CD14-positive monocyte (primary cell): ENCODE results near the gene SPAG9. TPM values are rescaled to one million over a fixed set of nuclear protein-coding genes. Genes with fewer than 3 reads are reported as not detected.
A peak's percentile ranks its signal among the peaks of the same experiment; 100 is the strongest.

Experiments used
- DNase-seq, 3 donors: peaks; one replicate each; pipeline ENCODE4 v3.0.0-alpha.2; 2011 to 2022
- H2AFZ ChIP-seq: 2 replicates; pipeline ENCODE4 v1.6.0; 2012; ENCODE audit warnings: mild to moderate bottlenecking, low read depth, low read length, inconsistent platforms; ENCODE audit not compliant: insufficient read depth, poor library complexity, severe bottlenecking
- H3K27ac ChIP-seq, 2 donors: 1 replicate in 1 of 2; 2 replicates in 1 of 2; pipeline ENCODE4 v1.5.1; 2012 to 2013; ENCODE audit warnings: low read length in 2 of 2, control low read depth in 1 of 2, inconsistent platforms in 1 of 2, low read depth in 1 of 2, mild to moderate bottlenecking in 1 of 2
- H3K27me3 ChIP-seq, 2 donors: one replicate each; pipeline versions ENCODE4 v1.6.0 to v1.6.1; 2011 to 2013; ENCODE audit warnings: low read length in 2 of 2; ENCODE audit not compliant: control insufficient read depth in 2 of 2, insufficient read depth in 2 of 2
- H3K36me3 ChIP-seq, 2 donors: replicated peaks in 1 of 2; 1 replicate in 1 of 2; 2 replicates in 1 of 2; pipeline versions ENCODE4 v1.5.1 to v1.6.1; 2012 to 2013; ENCODE audit warnings: low read length in 2 of 2, control low read depth in 1 of 2, inconsistent platforms in 1 of 2, mild to moderate bottlenecking in 1 of 2; ENCODE audit not compliant: insufficient read depth in 2 of 2, control insufficient read depth in 1 of 2
- H3K4me1 ChIP-seq, 2 donors: 1 replicate in 1 of 2; 2 replicates in 1 of 2; pipeline versions ENCODE4 v1.5.1 to v1.6.1; 2012 to 2013; ENCODE audit warnings: low read length in 2 of 2, control low read depth in 1 of 2, inconsistent platforms in 1 of 2, mild to moderate bottlenecking in 1 of 2, moderate library complexity in 1 of 2; ENCODE audit not compliant: insufficient read depth in 2 of 2, control insufficient read depth in 1 of 2
- H3K4me2 ChIP-seq: replicated peaks from 2 replicates; pipeline ENCODE3; 2012; ENCODE audit warnings: low read length, moderate library complexity, mild to moderate bottlenecking; ENCODE audit not compliant: poor library complexity, severe bottlenecking; ENCODE audit errors: extremely low read depth
- H3K4me3 ChIP-seq, 3 experiments: fragments of 200-600 bp in 1 of 3; sonication (generic) in 1 of 3; replicated peaks in 1 of 3; 1 replicate in 2 of 3; 2 replicates in 1 of 3; pipeline ENCODE4 v1.5.1; 2011 to 2013; ENCODE audit warnings: low read length in 3 of 3, mild to moderate bottlenecking in 3 of 3, control low read depth in 2 of 3, low read depth in 2 of 3, inconsistent platforms in 1 of 3, moderate library complexity in 1 of 3
- H3K79me2 ChIP-seq: 2 replicates; pipeline ENCODE4 v1.6.0; 2012; ENCODE audit warnings: mild to moderate bottlenecking, control low read depth, inconsistent platforms, low read length, moderate library complexity; ENCODE audit not compliant: insufficient read depth
- H3K9ac ChIP-seq: 2 replicates; pipeline ENCODE4 v1.6.0; 2017; ENCODE audit warnings: low read length, mild to moderate bottlenecking; ENCODE audit not compliant: insufficient read depth, poor library complexity, severe bottlenecking
- H3K9me3 ChIP-seq, 2 donors: replicated peaks in 1 of 2; 1 replicate in 1 of 2; 2 replicates in 1 of 2; pipeline versions ENCODE4 v1.5.1 to v1.6.1; 2012 to 2013; ENCODE audit warnings: low read length in 2 of 2, control low read depth in 1 of 2; ENCODE audit not compliant: control insufficient read depth in 1 of 2, insufficient read depth in 1 of 2
- H4K20me1 ChIP-seq: 2 replicates; pipeline ENCODE4 v1.6.0; 2012; ENCODE audit warnings: mild to moderate bottlenecking, low read length, control low read depth, moderate library complexity; ENCODE audit not compliant: insufficient read depth
- H3K27ac Mint-ChIP-seq, 7 donors: one replicate each; pipeline ENCODE4 v1.8.0; 2020; ENCODE audit warnings: mild to moderate bottlenecking in 7 of 7, mixed read lengths in 7 of 7, moderate library complexity in 6 of 7, inconsistent platforms in 2 of 7
- H3K27me3 Mint-ChIP-seq, 3 donors: one replicate each; pipeline ENCODE4 v1.8.0; 2021 to 2022; ENCODE audit warnings: low read depth in 3 of 3, mild to moderate bottlenecking in 3 of 3, mixed read lengths in 3 of 3, moderate library complexity in 3 of 3, inconsistent platforms in 1 of 3
- H3K36me3 Mint-ChIP-seq, 2 donors: one replicate each; pipeline ENCODE4 v1.8.0; 2020; ENCODE audit warnings: mixed read lengths in 2 of 2, inconsistent platforms in 1 of 2, mild to moderate bottlenecking in 1 of 2
- H3K4me1 Mint-ChIP-seq: one replicate; pipeline ENCODE4 v1.8.0; 2020; ENCODE audit warnings: mild to moderate bottlenecking, mixed read lengths
- H3K4me3 Mint-ChIP-seq, 2 donors: one replicate each; pipeline ENCODE4 v1.8.0; 2020; ENCODE audit warnings: mild to moderate bottlenecking in 2 of 2, mixed read lengths in 2 of 2, moderate library complexity in 1 of 2
- H3K9me3 Mint-ChIP-seq, 7 donors: one replicate each; pipeline ENCODE4 v1.8.0; 2020 to 2022; ENCODE audit warnings: mixed read lengths in 7 of 7, mild to moderate bottlenecking in 6 of 7, moderate library complexity in 6 of 7, inconsistent platforms in 2 of 7
- WGBS: methylation state at CpG from one replicate; pipeline ENCODE4 v1.1.5; 2013; ENCODE audit warnings: missing lambda C conversion rate; ENCODE audit not compliant: insufficient coverage; 5-methylcytosine and 5-hydroxymethylcytosine counted together
- intact Hi-C, 2 donors: fragments of 100-400 bp; cut with micrococcal nuclease; formaldehyde crosslinking; loops; one replicate each; pipeline versions ENCODE4 v1.15.0 to v1.15.1; 2023
- polyA plus RNA-seq, 3 donors: library from polyadenylated mRNA; depleted of rRNA in 1 of 3; unstranded in 2 of 3; stranded (reverse) in 1 of 3; fragments of 300-500 nt in 2 of 3; fragments of >200 nt in 1 of 3; fragmentation: Illumina TruSeq in 2 of 3; gene quantifications; 1 replicate in 2 of 3; 2 replicates in 1 of 3; pipeline ENCODE4 v1.2.3, GENCODE V29; 2012 to 2021
- TF ChIP-seq, protein P1 (sequence below): fragments of 200-600 bp; IDR thresholded peaks from one replicate; pipeline ENCODE4 v1.8.0; 2022; ENCODE audit warnings: antibody characterized with exemption, mild to moderate bottlenecking

Gene SPAG9
- polyA plus RNA-seq, 3 donors: 4.9 to 33.1 (median 8.5) TPM

DNA sequence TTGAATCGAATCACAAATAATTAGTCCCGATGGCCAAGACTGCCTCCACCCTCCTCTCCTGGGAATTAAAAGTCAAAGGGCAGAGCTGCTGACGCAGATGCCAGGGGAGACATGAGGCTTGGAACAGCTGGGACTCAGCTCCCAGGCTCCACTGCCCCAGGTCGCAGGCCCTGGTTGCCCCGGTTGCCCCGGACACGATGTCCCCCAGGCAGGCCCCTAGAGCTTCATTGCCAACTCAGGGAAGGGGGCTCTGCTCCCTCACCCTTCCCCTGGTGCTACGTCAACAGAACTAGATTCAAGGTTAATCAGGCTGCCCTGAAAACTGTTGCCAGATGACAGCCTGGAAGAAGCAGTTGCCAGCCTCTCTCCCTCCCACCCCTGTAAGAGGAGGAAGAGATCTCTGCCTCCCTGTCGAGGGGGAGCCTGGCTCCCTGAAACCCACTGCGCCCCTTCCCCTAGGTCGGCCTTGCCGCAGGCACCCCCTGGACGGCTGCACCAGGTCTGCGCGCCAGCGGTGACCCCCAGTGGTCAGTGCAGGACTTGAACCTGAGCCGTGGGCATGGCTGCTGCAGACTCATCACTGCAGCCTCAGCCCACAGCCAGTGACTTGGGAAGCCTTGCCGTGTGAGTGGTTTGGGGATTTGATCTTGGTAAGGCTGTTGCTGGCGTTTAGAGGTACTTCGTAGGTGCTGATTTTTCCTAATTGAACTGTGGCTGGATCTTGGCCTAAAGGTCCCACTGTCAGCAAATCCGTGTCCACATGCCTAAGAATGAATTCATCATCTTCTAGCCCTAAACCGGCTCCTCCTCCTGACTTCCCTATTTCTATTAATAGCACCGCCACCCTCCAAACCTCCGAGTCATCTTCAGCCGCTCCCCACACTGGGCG, 170.4 kb downstream of the SPAG9 start:
- WGBS: 23% methylated on average over 20 of the region's 26 CpGs
- H3K4me2 ChIP-seq: peak overlapping the region; percentile 73
- H3K36me3 ChIP-seq: no peaks in the 10 kb centered on the region
- no peaks in the 10 kb centered on the region for H4K20me1 ChIP-seq
- no peaks in the 10 kb centered on the region for H3K9me3 ChIP-seq
- peak overlapping the region; percentile 88 for H2AFZ ChIP-seq
- H3K9ac ChIP-seq: peak overlapping the region; percentile 64
- H3K4me3 ChIP-seq: peak overlapping the region in 2 of 3 experiments; percentile 11 to 57
- DNase-seq: peak; percentile 85 to 92 (median 88)
- peaks cover 4 to 12% (median 6%) of the 10 kb centered on the region in 3 donors for H3K27me3 Mint-ChIP-seq
- peak overlapping the region; percentile 92 to 95 for H3K27ac ChIP-seq
- no peaks in the 10 kb centered on the region for H3K9me3 Mint-ChIP-seq
- peak overlapping the region; percentile 93 to 98 (median 96) for H3K27ac Mint-ChIP-seq
- peaks cover 57% of the 10 kb centered on the region for H3K4me1 Mint-ChIP-seq
- peaks cover 0 to 1% of the 10 kb centered on the region in 2 donors for H3K36me3 Mint-ChIP-seq
- peaks cover 49 to 59% of the 10 kb centered on the region in 2 donors for H3K4me1 ChIP-seq
- H3K4me3 Mint-ChIP-seq: peak overlapping the region; percentile 63 to 80
- no peaks in the 10 kb centered on the region for H3K79me2 ChIP-seq
- TF ChIP-seq, protein P1, sequence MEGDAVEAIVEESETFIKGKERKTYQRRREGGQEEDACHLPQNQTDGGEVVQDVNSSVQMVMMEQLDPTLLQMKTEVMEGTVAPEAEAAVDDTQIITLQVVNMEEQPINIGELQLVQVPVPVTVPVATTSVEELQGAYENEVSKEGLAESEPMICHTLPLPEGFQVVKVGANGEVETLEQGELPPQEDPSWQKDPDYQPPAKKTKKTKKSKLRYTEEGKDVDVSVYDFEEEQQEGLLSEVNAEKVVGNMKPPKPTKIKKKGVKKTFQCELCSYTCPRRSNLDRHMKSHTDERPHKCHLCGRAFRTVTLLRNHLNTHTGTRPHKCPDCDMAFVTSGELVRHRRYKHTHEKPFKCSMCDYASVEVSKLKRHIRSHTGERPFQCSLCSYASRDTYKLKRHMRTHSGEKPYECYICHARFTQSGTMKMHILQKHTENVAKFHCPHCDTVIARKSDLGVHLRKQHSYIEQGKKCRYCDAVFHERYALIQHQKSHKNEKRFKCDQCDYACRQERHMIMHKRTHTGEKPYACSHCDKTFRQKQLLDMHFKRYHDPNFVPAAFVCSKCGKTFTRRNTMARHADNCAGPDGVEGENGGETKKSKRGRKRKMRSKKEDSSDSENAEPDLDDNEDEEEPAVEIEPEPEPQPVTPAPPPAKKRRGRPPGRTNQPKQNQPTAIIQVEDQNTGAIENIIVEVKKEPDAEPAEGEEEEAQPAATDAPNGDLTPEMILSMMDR: peak; percentile 95
- intact Hi-C loops: loop anchor here (2.0 to 5.0 kb wide), 4 partner anchors 17 to 83 kb away; partner anchors contain the start of gene TOB1 (in 1 of the 2)
- no peaks in the 10 kb centered on the region for H3K27me3 ChIP-seq

GRCh38 chr17:50949128-50949988, 171.3 kb downstream of the SPAG9 start:
- peak overlapping the region; percentile 64 for H3K9ac ChIP-seq
- no peak for DNase-seq
- Mint-ChIP-seq H3K27me3 (peaks cover 0 to 6% (median 4%) of the 10 kb centered on the region in 3 donors), H3K27ac (peak overlapping the region; percentile 93 to 98 (median 96)), H3K4me3 (peak overlapping the region in 1 of 2 donors; percentile 80), H3K36me3 (peaks cover 0 to 1% of the 10 kb centered on the region in 2 donors), H3K4me1 (peaks cover 57% of the 10 kb centered on the region), H3K9me3 (no peaks in the 10 kb centered on the region)
- H3K4me3 ChIP-seq: peak overlapping the region in 1 of 3 experiments; percentile 57
- no peaks in the 10 kb centered on the region for H3K36me3 ChIP-seq
- TF ChIP-seq, protein P1: no peak
- peak overlapping the region; percentile 73 for H3K4me2 ChIP-seq
- peak overlapping the region; percentile 88 for H2AFZ ChIP-seq
- H3K79me2 ChIP-seq: no peaks in the 10 kb centered on the region
- H3K27me3 ChIP-seq: no peaks in the 10 kb centered on the region
- peak overlapping the region; percentile 92 to 95 for H3K27ac ChIP-seq
- H4K20me1 ChIP-seq: no peaks in the 10 kb centered on the region
- intact Hi-C loops: no loop called here
- H3K9me3 ChIP-seq: no peaks in the 10 kb centered on the region
- 91% methylated on average over 16 of the region's 21 CpGs for WGBS
- H3K4me1 ChIP-seq: peaks cover 55 to 67% of the 10 kb centered on the region in 2 donors
